Activated CD4-positive, alpha-beta T cell treated with anti-CD3 and anti-CD28 coated beads, Interleukin-2, amount 50 U/mL, for 48 hours (primary cell): ENCODE data around the gene MARCHF3.
"Not testable (repeated sequence)": the region's sequence is repeated elsewhere in the genome, so short reads cannot be mapped to it uniquely, and the experiment has no call there.

Experiments used
- DNase-seq, 2 experiments: peaks; one replicate each; pipeline ENCODE4 v3.0.0-alpha.2; 2020

MARCHF3 gene

GRCh38 chr5:126912616-126913200 lies 117.7 kb downstream of the MARCHF3 start:
- no peak for DNase-seq

GRCh38 chr5:126911986-126912385 lies 118.4 kb downstream of the MARCHF3 start:
- DNase-seq = no peak

GRCh38 chr5:126909856-126910255 lies 120.5 kb downstream of the MARCHF3 start:
- DNase-seq = no peak

DNA sequence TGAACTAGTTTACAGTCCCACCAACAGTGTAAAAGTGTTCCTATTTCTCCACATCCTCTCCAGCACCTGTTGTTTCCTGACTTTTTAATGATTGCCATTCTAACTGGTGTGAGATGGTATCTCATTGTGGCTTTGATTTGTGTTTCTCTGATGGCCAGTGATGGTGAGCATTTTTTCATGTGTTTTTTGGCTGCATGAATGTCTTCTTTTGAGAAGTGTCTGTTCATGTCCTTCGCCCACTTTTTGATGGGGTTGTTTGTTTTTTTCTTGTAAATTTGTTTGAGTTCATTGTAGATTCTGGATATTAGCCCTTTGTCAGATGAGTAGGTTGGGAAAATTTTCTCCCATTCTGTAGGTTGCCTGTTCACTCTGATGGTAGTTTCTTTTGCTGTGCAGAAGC lies 126.0 kb downstream of the MARCHF3 start:
- DNase-seq = not testable (repeated sequence)

DNA sequence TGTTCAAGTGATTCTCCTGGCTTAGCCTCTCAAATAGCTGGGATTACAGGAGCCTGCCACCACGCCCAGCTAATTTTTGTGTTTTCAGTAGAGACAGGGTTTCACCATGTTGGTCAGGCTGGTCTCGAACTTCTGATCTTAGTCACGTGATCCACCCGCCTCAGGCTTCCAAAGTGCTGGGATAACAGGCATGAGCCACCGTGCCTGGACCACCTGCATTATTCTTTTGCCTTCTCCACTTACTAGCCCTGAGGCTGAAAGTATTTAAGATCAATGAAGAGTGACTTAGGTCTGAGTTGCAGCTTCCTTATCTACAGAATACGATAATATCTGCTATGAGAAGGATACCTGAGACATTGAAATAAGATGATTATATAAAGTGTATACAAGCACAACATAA lies 129.6 kb downstream of the MARCHF3 start:
- no peak for DNase-seq

- DNase-seq = no peak
Observed at GRCh38 chr5:126899476-126899875, 130.9 kb downstream of the MARCHF3 start.

GRCh38 chr5:126897851-126898630 lies 132.3 kb downstream of the MARCHF3 start:
- no peak for DNase-seq

DNA sequence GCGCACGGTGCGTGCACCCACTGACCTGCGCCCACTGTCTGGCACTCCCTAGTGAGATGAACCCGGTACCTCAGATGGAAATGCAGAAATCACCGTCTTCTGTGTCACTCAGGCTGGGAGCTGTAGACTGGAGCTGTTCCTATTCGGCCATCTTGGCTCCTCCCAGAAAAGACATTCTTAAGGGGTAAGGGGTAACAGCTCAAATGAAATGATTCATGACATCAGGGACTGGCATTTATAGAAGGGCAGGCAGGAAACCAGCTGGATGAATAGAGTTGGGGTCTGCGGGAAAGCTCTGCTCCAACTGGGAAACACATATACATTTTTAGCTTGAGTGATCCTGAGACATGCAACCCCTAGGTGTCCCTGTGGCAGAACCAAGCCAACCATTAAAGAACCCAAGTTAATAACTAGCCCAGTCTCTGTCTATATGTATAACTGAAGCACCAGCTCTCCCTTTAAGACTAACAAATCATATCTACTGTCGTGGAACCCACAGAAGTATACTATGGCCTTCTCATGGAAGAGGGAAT lies 134.1 kb downstream of the MARCHF3 start:
- DNase-seq = no peak

- not testable (repeated sequence) for DNase-seq
Observed at GRCh38 chr5:126895712-126896111, 134.6 kb downstream of the MARCHF3 start.

- not testable (repeated sequence) for DNase-seq
Observed at GRCh38 chr5:126890414-126890813, 139.9 kb downstream of the MARCHF3 start.

DNA sequence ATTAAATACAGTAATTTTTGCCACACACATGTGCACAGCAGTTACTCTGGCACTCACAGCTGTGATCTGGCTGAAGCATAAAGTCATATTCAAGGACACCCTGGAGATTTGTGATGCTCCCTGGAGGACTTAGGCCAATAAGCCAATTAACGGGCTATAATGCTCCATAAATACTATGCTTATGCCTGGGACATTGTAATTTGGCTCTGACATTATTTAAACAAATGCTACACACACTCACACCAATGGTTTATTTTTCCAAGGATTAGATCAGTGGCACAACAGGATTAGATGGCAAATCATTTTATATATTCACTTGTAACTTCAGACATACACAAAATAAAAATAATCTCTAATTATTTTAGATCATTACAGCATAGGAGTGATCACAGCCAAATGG lies 142.2 kb downstream of the MARCHF3 start:
- DNase-seq = no peak

DNA sequence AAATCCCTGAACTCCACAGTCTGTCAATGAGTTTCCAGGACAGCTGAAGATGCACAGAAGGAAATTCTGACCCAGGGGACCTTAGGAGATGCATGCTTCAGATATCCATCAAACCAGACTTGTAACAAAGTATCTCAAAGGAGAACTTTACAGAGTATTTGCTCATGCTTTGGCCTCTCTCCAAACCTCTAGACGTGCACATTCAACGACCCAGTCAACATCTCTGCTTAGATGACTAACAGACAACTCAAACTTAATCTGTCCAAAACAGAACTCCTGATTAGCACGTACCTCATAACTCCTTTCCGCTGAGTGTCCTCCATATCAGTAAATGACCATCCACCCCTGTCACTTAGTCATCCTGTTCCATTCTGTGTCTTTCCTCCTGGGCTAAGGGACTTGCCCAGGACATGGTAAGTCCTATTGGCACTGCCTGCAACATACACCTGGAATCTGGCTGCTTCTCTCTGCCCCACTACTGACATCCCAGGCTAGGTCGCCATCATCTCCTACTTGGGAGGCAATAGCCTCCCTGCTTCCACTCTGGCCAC lies 146.0 kb downstream of the MARCHF3 start:
- DNase-seq = no peak

DNA sequence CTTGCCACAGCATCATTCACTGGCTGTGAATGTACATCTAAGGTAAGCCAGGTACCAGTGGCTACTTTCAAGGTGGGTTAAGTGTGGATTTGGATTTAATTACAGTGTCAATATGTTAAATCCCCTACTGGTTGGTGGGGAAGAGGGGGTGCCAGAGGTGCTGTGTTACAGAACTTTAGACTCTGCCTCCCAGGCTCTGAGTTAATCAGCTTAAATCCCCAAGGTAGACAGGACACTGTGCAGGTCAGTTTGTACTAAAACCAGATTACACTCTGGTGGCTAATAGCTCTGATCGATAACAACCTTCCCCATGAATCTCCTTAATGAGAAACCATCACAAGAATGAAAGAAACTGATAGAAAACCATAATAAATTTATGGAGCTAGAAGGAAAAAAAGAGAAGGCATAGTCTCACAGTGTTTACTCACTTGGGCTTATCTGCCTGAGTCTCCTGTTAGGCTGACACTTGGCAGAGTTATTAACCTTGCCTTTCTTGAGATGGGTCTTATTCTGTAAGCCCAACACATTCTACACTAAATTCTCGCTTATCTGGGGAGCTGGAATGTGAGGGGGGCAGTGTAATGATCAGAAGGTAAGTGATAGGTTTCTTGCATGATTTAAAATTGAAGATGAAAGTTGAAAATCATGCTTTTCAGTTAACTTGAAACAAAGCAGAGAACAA lies 146.7 kb downstream of the MARCHF3 start:
- no peak for DNase-seq

- no peak for DNase-seq
Observed at GRCh38 chr5:126881821-126882600, 148.3 kb downstream of the MARCHF3 start.

GRCh38 chr5:126878634-126879033 lies 151.7 kb downstream of the MARCHF3 start:
- no peak for DNase-seq

DNA sequence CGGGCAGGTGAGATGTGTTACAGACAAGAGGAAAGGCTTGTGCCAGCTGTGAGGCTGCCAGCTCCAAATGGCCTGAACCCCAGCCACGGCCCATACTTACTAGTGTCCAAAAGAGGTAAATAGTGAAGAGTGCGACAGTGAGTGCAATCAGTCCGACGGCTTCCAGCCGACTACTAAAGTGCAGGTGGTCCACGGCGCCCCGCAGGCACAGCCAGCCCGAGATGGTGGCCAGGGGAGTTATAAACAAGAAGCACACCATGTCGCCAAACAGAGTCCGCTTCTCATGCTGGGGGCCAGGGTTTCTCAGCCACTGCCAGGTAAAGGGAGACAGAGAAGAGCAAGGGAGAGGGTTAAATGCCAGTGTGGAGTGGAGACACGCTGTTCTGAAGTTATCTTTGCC lies 152.3 kb downstream of the MARCHF3 start:
- DNase-seq = no peak

DNA sequence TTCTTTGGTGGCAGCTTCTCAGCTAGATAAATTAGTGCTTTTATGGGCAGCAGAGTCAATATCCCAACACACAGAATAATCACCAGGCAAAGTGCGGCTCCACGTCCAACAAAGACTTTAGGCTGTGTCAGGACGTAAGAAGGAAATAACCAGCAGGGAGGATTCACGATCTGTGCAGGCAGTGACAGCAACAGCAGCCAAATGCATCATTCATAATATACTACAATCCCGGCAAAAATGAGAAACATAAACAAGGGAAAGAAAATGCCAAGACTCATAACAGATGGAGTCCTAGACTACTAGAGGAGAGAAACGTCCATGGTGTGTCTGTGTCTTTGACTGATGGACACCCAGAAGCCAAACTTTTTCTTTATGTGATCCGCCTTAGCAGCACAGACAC lies 152.8 kb downstream of the MARCHF3 start:
- DNase-seq = no peak

- DNase-seq = no peak
Observed at GRCh38 chr5:126875303-126875785, 155.0 kb downstream of the MARCHF3 start.

- no peak for DNase-seq
Observed at GRCh38 chr5:126872561-126873354, 157.6 kb downstream of the MARCHF3 start.

DNA sequence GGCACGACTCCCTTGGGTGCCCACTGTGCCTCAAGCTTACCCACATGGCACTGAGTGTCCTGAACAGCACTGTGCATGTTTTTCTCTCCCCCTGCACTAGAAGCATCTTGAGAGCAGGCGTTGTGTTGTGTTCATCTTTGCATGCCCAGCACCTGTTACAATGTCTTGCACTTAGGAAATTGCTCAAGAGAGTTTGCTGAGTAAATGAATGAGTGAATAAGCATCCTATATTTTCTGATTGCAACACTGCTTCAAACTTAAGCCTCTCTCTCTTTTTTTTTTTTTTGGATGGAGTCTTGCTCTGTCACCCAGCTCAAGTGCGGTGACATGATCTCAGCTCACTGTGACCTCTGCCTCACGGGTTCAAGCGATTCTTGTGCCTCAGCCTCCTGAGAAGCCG lies 158.9 kb downstream of the MARCHF3 start:
- no peak for DNase-seq

GRCh38 chr5:126869005-126869451 lies 161.3 kb downstream of the MARCHF3 start:
- peak; percentile 33 to 49 for DNase-seq
